ENCODE measurements around the gene SGSM1. TPM values are rescaled to one million over a fixed set of nuclear protein-coding genes. Genes with fewer than 3 reads are reported as not detected.

The SGSM1 gene
- total RNA-seq, 4 donors from 2014 or later, result 0.07 to 0.44 (median 0.41) TPM; not detected in 1

GRCh38 chr22:24822471-24822870, 16.5 kb downstream of the SGSM1 start:
- in situ Hi-C loops (cut with MboI; ENCODE audit: low sequenced_read_pairs in 4 of 4) (no loop called here), intact Hi-C loops (cut with DNase I; ENCODE audit: low total_unique reads) (no loop called here)
- DNase-seq (no peak), ATAC-seq (no peak)
- Histone ChIP-seq H3K27ac (no peak overlapping the region), H3K9me3 (no peaks in the 10 kb centered on the region), H3K4me1 (peaks cover 5 to 8% of the 10 kb centered on the region in 2 donors), H3K4me3 (no peak overlapping the region), H3K36me3 (no peaks in the 10 kb centered on the region), H3K27me3 (no peaks in the 10 kb centered on the region)
- TF ChIP-seq CTCF (IDR thresholded peaks at IDR 0.05 in 4 of 5, conservative IDR thresholded peaks at IDR 0.05 in 1 of 5) (no peak), POLR2A (IDR thresholded peaks at IDR 0.05) (no peak)

GRCh38 chr22:24823787-24824186, 17.8 kb downstream of the SGSM1 start:
- TF ChIP-seq CTCF (IDR thresholded peaks at IDR 0.05 in 4 of 5, conservative IDR thresholded peaks at IDR 0.05 in 1 of 5), result no peak
- TF ChIP-seq POLR2A (IDR thresholded peaks at IDR 0.05), result no peak
- Histone ChIP-seq H3K4me3 (no peak overlapping the region), H3K36me3 (no peaks in the 10 kb centered on the region), H3K4me1 (peaks cover 5 to 8% of the 10 kb centered on the region in 2 donors), H3K27me3 (no peaks in the 10 kb centered on the region), H3K9me3 (no peaks in the 10 kb centered on the region), H3K27ac (no peak overlapping the region)
- in situ Hi-C loops (cut with MboI; ENCODE audit: low sequenced_read_pairs in 4 of 4) (no loop called here), intact Hi-C loops (cut with DNase I; ENCODE audit: low total_unique reads) (no loop called here)
- DNase-seq (no peak), ATAC-seq (no peak)

- TF ChIP-seq POLR2A (IDR thresholded peaks at IDR 0.05), result no peak
- TF ChIP-seq CTCF (IDR thresholded peaks at IDR 0.05 in 4 of 5, conservative IDR thresholded peaks at IDR 0.05 in 1 of 5), result no peak
- H3K27me3 ChIP-seq, result no peaks in the 10 kb centered on the region
- H3K4me3 ChIP-seq, result no peak overlapping the region
- no peaks in the 10 kb centered on the region for H3K36me3 ChIP-seq
- in situ Hi-C loops (cut with MboI; ENCODE audit: low sequenced_read_pairs in 4 of 4), result no loop called here
- DNase-seq, result no peak
- intact Hi-C loops (cut with DNase I; ENCODE audit: low total_unique reads), result no loop called here
- H3K4me1 ChIP-seq, result peaks cover 5 to 8% of the 10 kb centered on the region in 2 donors
- no peak for ATAC-seq
- H3K27ac ChIP-seq, result no peak overlapping the region
- H3K9me3 ChIP-seq, result no peaks in the 10 kb centered on the region
Observed at GRCh38 chr22:24824250-24824649, 18.2 kb downstream of the SGSM1 start.

DNA sequence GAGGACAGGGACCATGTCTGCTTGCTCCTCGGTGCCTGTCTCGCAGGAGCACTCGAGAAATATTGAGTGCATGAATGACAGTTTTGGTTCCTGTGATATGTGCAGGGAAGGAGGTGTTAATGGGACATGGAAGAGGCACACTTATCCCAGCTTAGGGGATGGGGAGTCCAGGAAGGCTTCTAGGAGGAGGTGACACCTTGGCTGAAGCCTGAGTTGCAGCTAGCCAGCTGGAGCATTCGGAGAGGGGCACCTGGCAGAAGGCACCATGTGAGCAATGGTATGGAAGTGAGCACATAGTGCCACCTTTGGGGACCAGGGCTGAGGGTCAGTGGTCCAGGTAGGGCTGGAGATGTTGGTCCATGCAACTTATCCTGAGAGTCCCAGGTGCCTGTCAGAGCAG, 18.9 kb downstream of the SGSM1 start:
- DNase-seq (no peak), ATAC-seq (no peak)
- Histone ChIP-seq H3K9me3 (no peaks in the 10 kb centered on the region), H3K4me1 (peaks cover 2 to 6% of the 10 kb centered on the region in 2 donors), H3K27me3 (no peaks in the 10 kb centered on the region), H3K27ac (no peak overlapping the region), H3K4me3 (no peak overlapping the region), H3K36me3 (no peaks in the 10 kb centered on the region)
- TF ChIP-seq POLR2A (IDR thresholded peaks at IDR 0.05) (no peak), CTCF (IDR thresholded peaks at IDR 0.05 in 4 of 5, conservative IDR thresholded peaks at IDR 0.05 in 1 of 5) (no peak)
- intact Hi-C loops (cut with DNase I; ENCODE audit: low total_unique reads), result no loop called here
- in situ Hi-C loops (cut with MboI; ENCODE audit: low sequenced_read_pairs in 4 of 4), result no loop called here

DNA sequence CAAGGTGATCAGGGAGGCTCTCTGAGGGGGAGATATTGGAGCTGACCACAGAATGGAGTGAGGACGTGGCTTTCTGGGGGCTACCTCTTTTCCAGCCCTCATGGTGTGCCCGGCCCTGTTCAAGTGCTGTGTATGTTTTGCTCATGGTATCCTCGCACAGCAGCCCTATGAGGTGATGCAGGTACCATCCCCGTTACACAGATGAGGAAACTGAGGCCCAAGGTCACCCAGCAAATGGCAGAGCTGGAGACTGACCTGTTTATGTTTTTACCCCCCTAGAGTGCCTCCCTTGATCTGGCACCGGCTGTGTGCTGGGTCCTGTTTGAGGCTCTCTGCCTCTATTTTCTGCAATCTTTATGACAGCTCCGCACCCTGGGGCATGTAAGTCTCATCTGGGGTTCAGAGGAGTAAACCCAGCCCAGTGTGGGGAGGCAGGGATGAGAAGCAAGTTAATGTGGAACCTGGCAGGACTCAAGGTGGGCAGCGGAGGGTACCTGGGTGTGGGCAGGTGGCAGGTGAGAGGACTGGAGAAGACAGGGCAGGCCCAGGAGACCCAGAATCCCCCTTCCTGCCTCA, 20.8 kb downstream of the SGSM1 start:
- in situ Hi-C loops (cut with MboI; ENCODE audit: low sequenced_read_pairs in 4 of 4), result no loop called here
- DNase-seq (no peak), ATAC-seq (no peak)
- Histone ChIP-seq H3K27ac (no peak overlapping the region), H3K9me3 (no peaks in the 10 kb centered on the region), H3K4me3 (no peak overlapping the region), H3K27me3 (no peaks in the 10 kb centered on the region), H3K4me1 (no peaks in the 10 kb centered on the region), H3K36me3 (no peaks in the 10 kb centered on the region)
- intact Hi-C loops (cut with DNase I; ENCODE audit: low total_unique reads), result no loop called here
- no peak for TF ChIP-seq POLR2A (IDR thresholded peaks at IDR 0.05)
- TF ChIP-seq CTCF (IDR thresholded peaks at IDR 0.05 in 4 of 5, conservative IDR thresholded peaks at IDR 0.05 in 1 of 5), result no peak

All from gastrocnemius medialis (tissue), 4 donors.